Upper lobe of right lung (tissue), 1 donor: ENCODE measurements around the gene HSD17B4. TPM values are rescaled to one million over a fixed set of nuclear protein-coding genes. Genes with fewer than 3 reads are reported as not detected.
"Not testable (repeated sequence)": the region's sequence is repeated elsewhere in the genome, so short reads cannot be mapped to it uniquely, and the experiment has no call there.

Source experiments
- ATAC-seq: fragments of 200-7000 bp; cut with Tn5 transposase; one replicate; pipeline ENCODE4 v1.9.1; 2020; ENCODE audit warnings: mild to moderate bottlenecking, moderate library complexity
- DNase-seq: peaks from one replicate; pipeline ENCODE4 v3.0.0-alpha.2; 2020
- H3K27ac ChIP-seq: fragments of 200-600 bp; one replicate; pipeline ENCODE4 v1.8.0; 2022
- H3K27me3 ChIP-seq: fragments of 200-600 bp; one replicate; pipeline ENCODE4 v1.8.0; 2022; ENCODE audit warnings: mild to moderate bottlenecking
- H3K36me3 ChIP-seq: fragments of 200-600 bp; one replicate; pipeline ENCODE4 v1.8.0; 2022
- H3K4me1 ChIP-seq: fragments of 200-600 bp; one replicate; pipeline ENCODE4 v1.8.0; 2022
- H3K4me3 ChIP-seq: fragments of 200-600 bp; one replicate; pipeline ENCODE4 v1.8.0; 2022; ENCODE audit warnings: mild to moderate bottlenecking
- H3K9me3 ChIP-seq: fragments of 200-600 bp; one replicate; pipeline ENCODE4 v1.8.0; 2022
- intact Hi-C: fragments of 100-400 bp; cut with DNase I; formaldehyde crosslinking; loops from one replicate; pipeline ENCODE4 v1.11.0; 2022
- total RNA-seq: library from RNA; stranded (reverse); fragmentation: NEBNext Ultra II Directional; extraction: Animal tissue kit (Norgen Biotek cat#: 25700); gene quantifications from one replicate; pipeline ENCODE4 v1.2.1, GENCODE V29; 2021
- TF ChIP-seq, protein P1 (sequence below): fragments of 200-600 bp; IDR thresholded peaks from one replicate; pipeline ENCODE4 v1.8.0; 2022; ENCODE audit warnings: antibody characterized with exemption
- donor health status: DM: no; HTN: yes; CAD: no; lungs with severe emphysema.

The HSD17B4 gene
- total RNA-seq, 1 donor from 2014 or later = 335 TPM

DNA sequence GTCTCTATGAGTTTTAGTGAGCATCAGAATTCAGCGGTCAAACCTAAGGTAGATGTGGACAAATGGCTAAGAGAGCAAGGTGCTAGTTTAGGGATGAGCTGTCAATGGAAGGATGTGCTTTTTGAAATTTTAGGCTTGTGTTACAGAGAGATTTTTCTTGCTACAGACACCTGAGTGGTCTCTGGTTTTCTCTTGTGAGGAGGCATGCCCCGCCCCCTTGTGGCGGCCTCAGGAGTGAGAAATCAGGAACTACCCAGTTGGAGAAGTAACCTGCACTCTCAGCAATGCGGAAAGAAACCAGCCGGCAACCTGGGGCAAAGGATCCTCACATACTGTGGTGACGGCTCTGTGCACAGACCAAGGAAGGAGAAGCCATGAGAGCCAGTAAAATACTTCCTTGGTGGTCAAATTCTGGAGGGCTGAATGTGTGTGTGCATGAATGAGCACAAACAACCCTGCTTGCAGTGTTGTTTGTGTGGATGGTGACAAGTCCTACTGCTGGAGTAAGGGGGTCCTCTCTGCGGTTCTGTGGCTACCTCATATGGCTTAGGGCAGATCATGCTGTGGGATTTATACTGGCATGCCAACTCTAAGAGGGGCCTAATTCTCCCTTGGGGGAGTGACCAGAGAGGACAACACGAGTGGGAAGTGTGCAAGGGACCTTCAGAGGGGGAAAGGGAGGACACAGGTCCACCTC is 16.7 kb upstream of the HSD17B4 start:
- Histone ChIP-seq H3K4me1 (no peaks in the 10 kb centered on the region), H3K36me3 (no peaks in the 10 kb centered on the region), H3K9me3 (no peaks in the 10 kb centered on the region), H3K27ac (no peak overlapping the region), H3K4me3 (no peak overlapping the region), H3K27me3 (no peaks in the 10 kb centered on the region)
- TF ChIP-seq, protein P1, sequence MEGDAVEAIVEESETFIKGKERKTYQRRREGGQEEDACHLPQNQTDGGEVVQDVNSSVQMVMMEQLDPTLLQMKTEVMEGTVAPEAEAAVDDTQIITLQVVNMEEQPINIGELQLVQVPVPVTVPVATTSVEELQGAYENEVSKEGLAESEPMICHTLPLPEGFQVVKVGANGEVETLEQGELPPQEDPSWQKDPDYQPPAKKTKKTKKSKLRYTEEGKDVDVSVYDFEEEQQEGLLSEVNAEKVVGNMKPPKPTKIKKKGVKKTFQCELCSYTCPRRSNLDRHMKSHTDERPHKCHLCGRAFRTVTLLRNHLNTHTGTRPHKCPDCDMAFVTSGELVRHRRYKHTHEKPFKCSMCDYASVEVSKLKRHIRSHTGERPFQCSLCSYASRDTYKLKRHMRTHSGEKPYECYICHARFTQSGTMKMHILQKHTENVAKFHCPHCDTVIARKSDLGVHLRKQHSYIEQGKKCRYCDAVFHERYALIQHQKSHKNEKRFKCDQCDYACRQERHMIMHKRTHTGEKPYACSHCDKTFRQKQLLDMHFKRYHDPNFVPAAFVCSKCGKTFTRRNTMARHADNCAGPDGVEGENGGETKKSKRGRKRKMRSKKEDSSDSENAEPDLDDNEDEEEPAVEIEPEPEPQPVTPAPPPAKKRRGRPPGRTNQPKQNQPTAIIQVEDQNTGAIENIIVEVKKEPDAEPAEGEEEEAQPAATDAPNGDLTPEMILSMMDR = peak; percentile 53
- peak; percentile 95 for ATAC-seq
- peak; percentile 90 for DNase-seq
- intact Hi-C loops = no loop called here

- H3K4me3 ChIP-seq, DNase-seq, H3K27ac ChIP-seq, intact Hi-C loops, H3K9me3 ChIP-seq, H3K4me1 ChIP-seq, ATAC-seq, H3K27me3 ChIP-seq, H3K36me3 ChIP-seq: not testable (repeated sequence)
Observed at GRCh38 chr5:119437785-119438586, 14.3 kb upstream of the HSD17B4 start.

DNA sequence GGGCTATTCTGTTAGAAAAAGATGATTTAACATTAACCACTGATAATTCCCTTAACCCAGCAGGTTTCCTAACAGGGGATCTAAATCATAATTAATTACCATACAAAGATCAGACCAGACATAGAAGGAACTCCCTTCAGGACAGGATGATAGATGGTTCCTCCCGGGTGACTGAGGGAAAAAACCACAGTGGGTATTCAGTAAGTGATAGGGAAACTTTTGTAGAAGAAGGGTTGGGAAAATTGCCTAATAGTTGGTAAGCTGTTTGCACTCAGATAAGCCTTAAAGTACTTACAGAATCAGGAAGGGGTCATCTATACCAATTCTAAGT is 13.7 kb upstream of the HSD17B4 start:
- ATAC-seq, H3K9me3 ChIP-seq, H3K27me3 ChIP-seq, intact Hi-C loops, DNase-seq, H3K4me1 ChIP-seq, H3K36me3 ChIP-seq: not testable (repeated sequence)
- H3K27ac ChIP-seq = peak overlapping the region; percentile 11
- peak overlapping the region; percentile 8 for H3K4me3 ChIP-seq

- Histone ChIP-seq H3K4me1 (no peaks in the 10 kb centered on the region), H3K9me3 (no peaks in the 10 kb centered on the region), H3K27me3 (no peaks in the 10 kb centered on the region), H3K4me3 (peak overlapping the region; percentile 8), H3K36me3 (no peaks in the 10 kb centered on the region), H3K27ac (peak overlapping the region; percentile 11)
- intact Hi-C loops = no loop called here
- DNase-seq = no peak
- TF ChIP-seq, protein P1 = no peak
- peak; percentile 85 for ATAC-seq
Observed at GRCh38 chr5:119439140-119439631, 13.1 kb upstream of the HSD17B4 start.

GRCh38 chr5:119439632-119440031 is 12.7 kb upstream of the HSD17B4 start:
- ATAC-seq, H3K4me3 ChIP-seq, H3K36me3 ChIP-seq, intact Hi-C loops, H3K9me3 ChIP-seq, H3K4me1 ChIP-seq, DNase-seq, H3K27me3 ChIP-seq, H3K27ac ChIP-seq: not testable (repeated sequence)

DNA sequence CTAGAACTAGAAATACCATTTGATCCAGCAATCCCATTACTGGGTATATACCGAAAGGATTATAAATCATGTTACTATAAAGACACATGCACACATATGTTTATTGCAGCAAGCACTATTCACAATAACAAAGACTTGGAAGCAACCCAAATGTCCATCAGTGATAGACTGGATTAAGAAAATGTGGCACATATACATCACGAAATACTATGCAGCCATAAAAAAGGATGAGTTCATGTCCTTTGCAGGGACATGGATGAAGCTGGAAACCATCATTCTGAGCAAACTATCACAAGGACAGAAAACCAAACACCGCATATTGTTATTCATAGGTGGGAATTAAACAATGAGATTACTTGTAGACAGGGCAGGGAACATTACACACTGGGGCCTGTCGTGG is 7.7 kb upstream of the HSD17B4 start:
- DNase-seq, intact Hi-C loops, H3K36me3 ChIP-seq, H3K27me3 ChIP-seq, H3K4me3 ChIP-seq, H3K4me1 ChIP-seq, H3K9me3 ChIP-seq, H3K27ac ChIP-seq, ATAC-seq: not testable (repeated sequence)

- Histone ChIP-seq H3K27ac (no peak overlapping the region), H3K4me1 (no peaks in the 10 kb centered on the region), H3K27me3 (no peaks in the 10 kb centered on the region), H3K4me3 (no peak overlapping the region), H3K9me3 (no peaks in the 10 kb centered on the region), H3K36me3 (no peaks in the 10 kb centered on the region)
- intact Hi-C loops = no loop called here
- DNase-seq = no peak
- TF ChIP-seq, protein P1 = no peak
- ATAC-seq = no peak
Observed at GRCh38 chr5:119445544-119445943, 6.8 kb upstream of the HSD17B4 start.
